SK-N-SH treated with all-trans-retinoic acid at 6 μM for 48 hours (cell line): Measurements from ENCODE around the gene NPAS3.

Source experiments
- ATAC-seq: fragments of 200-7000 bp; cut with Tn5 transposase; 3 replicates; pipeline ENCODE4 v1.9.1; 2020; ENCODE audit warnings: mild to moderate bottlenecking, moderate library complexity
- ARNTL ChIP-seq: fragments of 450-650 bp; formaldehyde crosslinking; IDR thresholded peaks from 2 replicates; pipeline ENCODE4 v1.5.0; 2020; ENCODE audit warnings: low read depth, mild to moderate bottlenecking, moderate library complexity, borderline replicate concordance
- BACH2 ChIP-seq: fragments of 250-450 bp; sonication (Bioruptor Pico); IDR thresholded peaks from 2 replicates; pipeline ENCODE4 v1.9.0; 2021; ENCODE audit warnings: mild to moderate bottlenecking, borderline replicate concordance
- CSDC2 ChIP-seq: fragments of 250-450 bp; sonication (Bioruptor Pico); IDR thresholded peaks from 2 replicates; pipeline ENCODE4 v1.5.0; 2020; ENCODE audit warnings: mild to moderate bottlenecking, moderate library complexity
- CSRNP3 ChIP-seq: fragments of 250-450 bp; sonication (Bioruptor Pico); IDR thresholded peaks from 2 replicates; pipeline ENCODE4 v1.5.1; 2021; ENCODE audit warnings: mild to moderate bottlenecking, moderate library complexity
- GLIS3 ChIP-seq: fragments of 250-450 bp; sonication (Bioruptor Pico); IDR thresholded peaks from 2 replicates; pipeline ENCODE4 v1.5.0; 2020; ENCODE audit warnings: mild to moderate bottlenecking, moderate library complexity
- ISL1 ChIP-seq: fragments of 250-450 bp; sonication (Bioruptor Pico); IDR thresholded peaks from 2 replicates; pipeline ENCODE4 v2.1.2; 2022; ENCODE audit warnings: mild to moderate bottlenecking, moderate library complexity
- OSR1 ChIP-seq: fragments of 250-450 bp; sonication (Bioruptor Pico); IDR thresholded peaks from 2 replicates; pipeline ENCODE4 v1.8.0; 2022; ENCODE audit warnings: moderate library complexity, mild to moderate bottlenecking, inconsistent platforms
- POU6F1 ChIP-seq: fragments of 250-450 bp; sonication (Bioruptor Pico); IDR thresholded peaks from 2 replicates; pipeline ENCODE4 v1.8.0; 2021; ENCODE audit warnings: low read depth, mild to moderate bottlenecking, moderate library complexity, borderline replicate concordance
- PPARA ChIP-seq: fragments of 250-450 bp; sonication (Bioruptor Pico); IDR thresholded peaks from 2 replicates; pipeline ENCODE4 v1.5.0; 2020; ENCODE audit warnings: mild to moderate bottlenecking, borderline replicate concordance
- RARB ChIP-seq: fragments of 250-450 bp; sonication (Bioruptor Pico); IDR thresholded peaks from 2 replicates; pipeline ENCODE4 v1.8.0; 2021; ENCODE audit warnings: mild to moderate bottlenecking, moderate library complexity
- SNAI2 ChIP-seq: fragments of 250-450 bp; sonication (Bioruptor Pico); IDR thresholded peaks from 2 replicates; pipeline ENCODE4 v1.5.0; 2020; ENCODE audit warnings: mild to moderate bottlenecking, moderate library complexity
- TCF4 ChIP-seq: fragments of 250-450 bp; sonication (Bioruptor Pico); IDR thresholded peaks from 2 replicates; pipeline ENCODE4 v1.8.0; 2021; ENCODE audit warnings: mild to moderate bottlenecking, moderate library complexity, borderline replicate concordance
- TOX ChIP-seq: fragments of 250-450 bp; sonication (Bioruptor Pico); IDR thresholded peaks from 2 replicates; pipeline ENCODE4 v1.8.0; 2021; ENCODE audit warnings: mild to moderate bottlenecking, moderate library complexity, borderline replicate concordance
- TSHZ2 ChIP-seq: fragments of 250-450 bp; sonication (Bioruptor Pico); IDR thresholded peaks from 2 replicates; pipeline ENCODE4 v1.5.0; 2020; ENCODE audit warnings: mild to moderate bottlenecking, moderate library complexity
- ZC3H10 ChIP-seq: fragments of 250-450 bp; sonication (Bioruptor Pico); IDR thresholded peaks from 2 replicates; pipeline ENCODE4 v1.5.1; 2021; ENCODE audit warnings: mild to moderate bottlenecking, moderate library complexity
- ZFP30 ChIP-seq: fragments of 450-650 bp; formaldehyde crosslinking; IDR thresholded peaks from 2 replicates; pipeline ENCODE4 v1.5.0; 2022; ENCODE audit warnings: mild to moderate bottlenecking, moderate library complexity
- ZNF565 ChIP-seq: fragments of 450-650 bp; formaldehyde crosslinking; conservative IDR thresholded peaks from 2 replicates; pipeline ENCODE4 v1.5.0; 2020; ENCODE audit warnings: low read depth, mild to moderate bottlenecking, moderate library complexity
- ZNF70 ChIP-seq: fragments of 450-650 bp; formaldehyde crosslinking; IDR thresholded peaks from 2 replicates; pipeline ENCODE4 v1.5.0; 2020; ENCODE audit warnings: mild to moderate bottlenecking, moderate library complexity
- ZNF8 ChIP-seq: fragments of 450-650 bp; formaldehyde crosslinking; IDR thresholded peaks from 2 replicates; pipeline ENCODE4 v1.5.0; 2020; ENCODE audit warnings: mild to moderate bottlenecking, moderate library complexity
- TF ChIP-seq, protein P1 (sequence below): fragments of 250-450 bp; sonication (Bioruptor Pico); IDR thresholded peaks from 2 replicates; pipeline ENCODE4 v1.8.0; 2020; ENCODE audit warnings: mild to moderate bottlenecking, moderate library complexity, borderline replicate concordance

The NPAS3 gene

GRCh38 chr14:33598582-33598981, 659.9 kb downstream of the NPAS3 start:
- no peak for ATAC-seq
- TF ChIP-seq POU6F1 (CRISPR knock-in tag) (no peak), ISL1 (CRISPR knock-in tag) (peak; percentile 66)
- TF ChIP-seq, all 23 proteins: peak for 1

DNA sequence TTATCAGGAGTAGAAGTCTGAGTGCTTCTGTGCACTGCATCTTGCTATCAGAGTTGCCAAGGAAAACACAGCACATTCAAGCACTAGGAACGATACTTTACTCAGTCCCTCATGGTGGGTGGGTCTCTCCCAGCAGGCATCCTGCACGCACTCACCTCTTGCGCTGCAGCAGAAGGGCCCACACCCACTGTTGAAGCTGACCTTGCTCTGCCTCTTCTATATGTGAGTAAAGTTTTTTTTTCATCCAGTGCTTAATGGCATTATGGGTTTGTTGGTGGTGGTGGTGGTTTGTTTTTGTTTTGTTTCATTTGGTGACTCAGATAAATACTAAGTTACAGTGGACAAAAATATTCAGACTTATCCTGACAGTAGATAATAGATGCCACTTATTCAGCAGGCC, 663.7 kb downstream of the NPAS3 start:
- ATAC-seq = no peak
- TF ChIP-seq ZNF70 (CRISPR knock-in tag) = no peak
- TF ChIP-seq ISL1 (CRISPR knock-in tag) = no peak
- no peak for TF ChIP-seq ZC3H10
- TF ChIP-seq PPARA (CRISPR knock-in tag) = no peak
- TF ChIP-seq OSR1 (CRISPR knock-in tag) = no peak
- TF ChIP-seq ZNF8 (CRISPR knock-in tag) = no peak

DNA sequence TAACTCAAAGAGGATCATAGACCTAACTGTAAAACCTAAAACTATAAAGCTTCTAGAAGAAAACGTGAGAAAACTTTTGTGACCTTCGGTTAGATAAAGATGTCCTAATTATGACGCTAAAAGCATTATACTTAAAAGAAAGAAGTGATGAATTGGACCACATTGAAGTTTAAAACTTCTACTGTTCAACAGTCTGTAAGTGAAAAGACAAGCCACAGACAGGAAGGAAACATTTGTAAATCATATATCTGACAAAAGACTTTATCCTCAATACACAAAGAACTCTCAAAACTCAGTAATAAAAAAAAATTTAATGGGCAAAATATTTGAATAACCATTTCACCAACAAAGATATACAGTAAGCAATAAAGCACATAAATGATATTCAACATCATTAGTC, 667.9 kb downstream of the NPAS3 start:
- no peak for TF ChIP-seq ARNTL (CRISPR knock-in tag)
- TF ChIP-seq BACH2 (CRISPR knock-in tag) = no peak
- TF ChIP-seq TCF4 (CRISPR knock-in tag) = no peak
- no peak for TF ChIP-seq ZFP30 (CRISPR knock-in tag)
- no peak for TF ChIP-seq PPARA (CRISPR knock-in tag)
- no peak for TF ChIP-seq GLIS3 (CRISPR knock-in tag)
- no peak for TF ChIP-seq TSHZ2 (CRISPR knock-in tag)
- no peak for TF ChIP-seq ISL1 (CRISPR knock-in tag)
- no peak for TF ChIP-seq CSDC2
- TF ChIP-seq CSRNP3 (CRISPR knock-in tag) = no peak
- TF ChIP-seq, protein P1, sequence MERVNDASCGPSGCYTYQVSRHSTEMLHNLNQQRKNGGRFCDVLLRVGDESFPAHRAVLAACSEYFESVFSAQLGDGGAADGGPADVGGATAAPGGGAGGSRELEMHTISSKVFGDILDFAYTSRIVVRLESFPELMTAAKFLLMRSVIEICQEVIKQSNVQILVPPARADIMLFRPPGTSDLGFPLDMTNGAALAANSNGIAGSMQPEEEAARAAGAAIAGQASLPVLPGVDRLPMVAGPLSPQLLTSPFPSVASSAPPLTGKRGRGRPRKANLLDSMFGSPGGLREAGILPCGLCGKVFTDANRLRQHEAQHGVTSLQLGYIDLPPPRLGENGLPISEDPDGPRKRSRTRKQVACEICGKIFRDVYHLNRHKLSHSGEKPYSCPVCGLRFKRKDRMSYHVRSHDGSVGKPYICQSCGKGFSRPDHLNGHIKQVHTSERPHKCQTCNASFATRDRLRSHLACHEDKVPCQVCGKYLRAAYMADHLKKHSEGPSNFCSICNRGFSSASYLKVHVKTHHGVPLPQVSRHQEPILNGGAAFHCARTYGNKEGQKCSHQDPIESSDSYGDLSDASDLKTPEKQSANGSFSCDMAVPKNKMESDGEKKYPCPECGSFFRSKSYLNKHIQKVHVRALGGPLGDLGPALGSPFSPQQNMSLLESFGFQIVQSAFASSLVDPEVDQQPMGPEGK = no peak
- no peak for TF ChIP-seq ZNF70 (CRISPR knock-in tag)
- no peak for ATAC-seq

GRCh38 chr14:33609582-33609981, 670.9 kb downstream of the NPAS3 start:
- peak; percentile 55 for ATAC-seq
- TF ChIP-seq, protein P1 = no peak
- TF ChIP-seq RARB (CRISPR knock-in tag) = no peak
- no peak for TF ChIP-seq ARNTL (CRISPR knock-in tag)
- no peak for TF ChIP-seq TOX (CRISPR knock-in tag)
- no peak for TF ChIP-seq ZC3H10
- no peak for TF ChIP-seq ZFP30 (CRISPR knock-in tag)
- no peak for TF ChIP-seq ZNF565 (CRISPR knock-in tag)
- TF ChIP-seq CSRNP3 (CRISPR knock-in tag) = no peak
- TF ChIP-seq SNAI2 (CRISPR knock-in tag) = no peak
- TF ChIP-seq TSHZ2 (CRISPR knock-in tag) = no peak
- TF ChIP-seq ISL1 (CRISPR knock-in tag) = no peak
- TF ChIP-seq OSR1 (CRISPR knock-in tag) = no peak
- no peak for TF ChIP-seq GLIS3 (CRISPR knock-in tag)
- no peak for TF ChIP-seq ZNF70 (CRISPR knock-in tag)
